GM12873 (cell line): ENCODE measurements around the gene PSMA3.

Experiments
- TF ChIP-seq, protein P1 (sequence below): IDR thresholded peaks from 2 replicates; pipeline ENCODE4 v1.5.1; 2012; ENCODE audit warnings: low read depth, mild to moderate bottlenecking, moderate library complexity, low read length, control low read depth; ENCODE audit not compliant: insufficient read depth; ENCODE audit errors: missing control alignments

Gene PSMA3

GRCh38 chr14:58307597-58308316 lies 63.1 kb downstream of the PSMA3 start:
- TF ChIP-seq, protein P1, sequence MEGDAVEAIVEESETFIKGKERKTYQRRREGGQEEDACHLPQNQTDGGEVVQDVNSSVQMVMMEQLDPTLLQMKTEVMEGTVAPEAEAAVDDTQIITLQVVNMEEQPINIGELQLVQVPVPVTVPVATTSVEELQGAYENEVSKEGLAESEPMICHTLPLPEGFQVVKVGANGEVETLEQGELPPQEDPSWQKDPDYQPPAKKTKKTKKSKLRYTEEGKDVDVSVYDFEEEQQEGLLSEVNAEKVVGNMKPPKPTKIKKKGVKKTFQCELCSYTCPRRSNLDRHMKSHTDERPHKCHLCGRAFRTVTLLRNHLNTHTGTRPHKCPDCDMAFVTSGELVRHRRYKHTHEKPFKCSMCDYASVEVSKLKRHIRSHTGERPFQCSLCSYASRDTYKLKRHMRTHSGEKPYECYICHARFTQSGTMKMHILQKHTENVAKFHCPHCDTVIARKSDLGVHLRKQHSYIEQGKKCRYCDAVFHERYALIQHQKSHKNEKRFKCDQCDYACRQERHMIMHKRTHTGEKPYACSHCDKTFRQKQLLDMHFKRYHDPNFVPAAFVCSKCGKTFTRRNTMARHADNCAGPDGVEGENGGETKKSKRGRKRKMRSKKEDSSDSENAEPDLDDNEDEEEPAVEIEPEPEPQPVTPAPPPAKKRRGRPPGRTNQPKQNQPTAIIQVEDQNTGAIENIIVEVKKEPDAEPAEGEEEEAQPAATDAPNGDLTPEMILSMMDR: no peak

- TF ChIP-seq, protein P1: no peak
Observed at GRCh38 chr14:58309086-58309485, 64.4 kb downstream of the PSMA3 start.

DNA sequence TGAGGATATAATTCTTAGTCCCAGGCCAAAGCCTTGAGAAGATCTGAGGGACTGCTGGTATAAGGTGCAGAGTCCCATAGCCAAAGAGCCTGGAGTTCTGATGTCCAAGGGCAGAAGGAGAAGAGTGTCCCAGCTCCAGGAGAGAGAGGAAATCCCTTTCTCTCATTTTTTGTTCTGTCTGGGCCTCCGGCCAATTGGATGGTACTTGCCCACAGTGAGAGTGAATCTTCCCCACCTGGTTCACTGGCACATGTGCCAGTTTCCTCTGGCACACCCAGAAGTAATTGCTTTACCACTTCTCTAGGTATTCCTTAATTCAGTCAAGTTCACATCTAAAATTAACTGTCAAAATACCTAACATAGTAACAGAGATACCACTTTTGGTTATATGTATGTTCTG lies 69.1 kb downstream of the PSMA3 start:
- TF ChIP-seq, protein P1: no peak

GRCh38 chr14:58315606-58316005 lies 71.0 kb downstream of the PSMA3 start:
- TF ChIP-seq, protein P1: no peak
